OCI-LY7 (cell line): Measurements from ENCODE around the gene EIF3K. TPM values are rescaled to one million over a fixed set of nuclear protein-coding genes. Genes with fewer than 3 reads are reported as not detected.
A peak's percentile ranks its signal among the peaks of the same experiment; 100 is the strongest.
"Not testable (repeated sequence)": the region's sequence is repeated elsewhere in the genome, so short reads cannot be mapped to it uniquely, and the experiment has no call there.

Source experiments
- BruUV-seq: library from RNA; stranded (reverse); fragments of 400-500 nt; replicated peaks from 2 replicates; lab custom pipeline; 2021; lab: Mats Ljungman, UMichigan
- CTCF ChIA-PET: fragments of 300-600 bp; sonication (Branson Sonifier 250); formaldehyde crosslinking; loops from one replicate; lab custom pipeline; 2022; ENCODE audit warnings: antibody characterized with exemption; ENCODE audit not compliant: unreplicated experiment; lab: Charles Lee
- POLR2A ChIA-PET: fragments of 300-600 bp; sonication (Branson Sonifier 250); formaldehyde crosslinking; loops from one replicate; lab custom pipeline; 2022; ENCODE audit warnings: antibody characterized with exemption; lab: Charles Lee
- DNase-seq: peaks from one replicate; pipeline ENCODE4 v3.0.0-alpha.2; 2015; ENCODE audit warnings: low spot score
- H2AFZ ChIP-seq: fragments of 200-600 bp; sonication (generic), shearing (Covaris generic); 2 replicates; pipeline ENCODE4 v1.6.1; 2014; ENCODE audit warnings: mild to moderate bottlenecking, antibody characterized with exemption, low read length, moderate library complexity
- H3K27ac ChIP-seq: fragments of 200-600 bp; sonication (generic); 2 replicates; pipeline ENCODE4 v1.5.1; 2014; ENCODE audit warnings: mixed run types, low read depth, mild to moderate bottlenecking, moderate library complexity, low read length, inconsistent platforms; ENCODE audit not compliant: poor library complexity, severe bottlenecking
- H3K36me3 ChIP-seq: fragments of 200-600 bp; sonication (generic); 2 replicates; pipeline ENCODE4 v1.6.1; 2014; ENCODE audit warnings: mild to moderate bottlenecking, antibody characterized with exemption, low read length, moderate library complexity, mixed read lengths; ENCODE audit not compliant: insufficient read depth
- H3K4me1 ChIP-seq: fragments of 200-600 bp; sonication (generic); 2 replicates; pipeline ENCODE4 v1.5.1; 2014; ENCODE audit warnings: mild to moderate bottlenecking, low read length; ENCODE audit not compliant: insufficient read depth, poor library complexity, severe bottlenecking
- H3K4me2 ChIP-seq: fragments of 200-600 bp; sonication (generic); 2 replicates; pipeline ENCODE4 v1.6.1; 2014; ENCODE audit warnings: mild to moderate bottlenecking, low read length
- H3K4me3 ChIP-seq: fragments of 200-600 bp; sonication (generic); 2 replicates; pipeline ENCODE4 v1.5.1; 2014; ENCODE audit warnings: mild to moderate bottlenecking, low read depth, low read length; ENCODE audit not compliant: poor library complexity, severe bottlenecking
- H3K79me2 ChIP-seq: fragments of 200-600 bp; sonication (generic); 2 replicates; pipeline ENCODE4 v1.6.1; 2016; ENCODE audit warnings: low read depth, mild to moderate bottlenecking, low read length, moderate library complexity, mixed read lengths; ENCODE audit not compliant: insufficient read depth
- H3K9me2 ChIP-seq: fragments of 200-600 bp; sonication (generic); 2 replicates; pipeline ENCODE4 v1.6.1; 2016; ENCODE audit warnings: mild to moderate bottlenecking, low read length, mixed read lengths; ENCODE audit not compliant: insufficient read depth
- H3K9me3 ChIP-seq: fragments of 200-600 bp; sonication (generic); 2 replicates; pipeline ENCODE4 v1.6.1; 2014; ENCODE audit warnings: mild to moderate bottlenecking, mixed run types, low read length, mixed read lengths
- H4K20me1 ChIP-seq: fragments of 200-600 bp; sonication (generic); 2 replicates; pipeline ENCODE4 v1.6.1; 2014; ENCODE audit warnings: mild to moderate bottlenecking, antibody characterized with exemption, low read length, moderate library complexity, mixed read lengths; ENCODE audit not compliant: insufficient read depth
- EZH2phosphoT487 ChIP-seq: fragments of 200-600 bp; sonication (generic); IDR thresholded peaks from 2 replicates; pipeline ENCODE4 v1.6.1; 2018; ENCODE audit warnings: low read depth, borderline replicate concordance, mild to moderate bottlenecking, mixed run types, antibody characterized with exemption, low read length, moderate library complexity, mixed read lengths
- intact Hi-C: fragments of 100-400 bp; cut with micrococcal nuclease; formaldehyde crosslinking; loops from one replicate; pipeline ENCODE4 v1.10.0; 2022; ENCODE audit not compliant: unreplicated experiment
- total RNA-seq, 2 experiments: library from RNA; depleted of rRNA in 1 of 2; stranded (reverse); fragments of >200 nt in 1 of 2; shearing (Covaris generic) in 1 of 2; gene quantifications; 2 replicates each; pipeline ENCODE4 v1.2.3, GENCODE V29; 2014 to 2022
- TF ChIP-seq, protein P1 (sequence below): fragments of 200-600 bp; sonication (generic); conservative IDR thresholded peaks from 2 replicates; pipeline ENCODE4 v1.5.1; 2014; ENCODE audit warnings: mild to moderate bottlenecking, antibody characterized with exemption, low read length, moderate library complexity, mixed read lengths

The EIF3K gene
- total RNA-seq, 2 experiments from 2014 or later, result 321 to 364 TPM

DNA sequence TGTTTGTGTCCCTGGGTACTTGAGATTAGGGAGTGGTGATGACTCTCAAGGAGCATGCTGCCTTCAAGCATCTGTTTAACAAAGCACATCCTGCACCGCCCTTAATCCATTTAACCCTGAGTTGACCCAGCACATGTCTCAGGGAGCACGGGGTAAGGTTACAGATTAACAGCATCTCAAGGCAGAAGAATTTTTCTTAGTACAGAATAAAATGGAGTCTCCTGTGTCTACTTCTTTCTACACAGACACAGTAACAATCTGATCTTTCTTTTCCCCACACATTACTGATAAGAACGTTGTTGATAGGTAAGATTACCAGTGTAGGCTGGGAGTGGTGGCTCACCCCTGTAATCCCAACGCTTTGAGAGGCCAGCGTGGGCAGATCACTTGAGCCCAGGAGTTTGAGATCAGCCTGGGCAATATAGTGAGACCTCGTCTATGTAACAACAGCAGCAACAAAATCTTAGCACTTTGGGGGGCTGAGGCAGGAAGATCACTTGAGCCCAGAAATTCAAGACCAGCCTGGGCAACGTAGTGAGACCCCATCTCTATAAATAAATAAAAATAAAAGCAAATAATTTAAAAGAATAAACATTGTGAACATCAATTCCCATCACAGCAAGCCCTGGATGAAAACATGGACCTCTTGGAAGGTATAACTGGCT lies 13.0 kb downstream of the EIF3K start:
- H3K9me3 ChIP-seq, DNase-seq, H3K79me2 ChIP-seq, intact Hi-C loops, H3K4me2 ChIP-seq, H4K20me1 ChIP-seq, H3K4me3 ChIP-seq, H3K27ac ChIP-seq, H3K9me2 ChIP-seq, H2AFZ ChIP-seq, POLR2A ChIA-PET, CTCF ChIA-PET, H3K4me1 ChIP-seq: not testable (repeated sequence)
- peaks cover 86% of the 10 kb centered on the region for H3K36me3 ChIP-seq
- BruUV-seq, result TSS peak; percentile 23

DNA sequence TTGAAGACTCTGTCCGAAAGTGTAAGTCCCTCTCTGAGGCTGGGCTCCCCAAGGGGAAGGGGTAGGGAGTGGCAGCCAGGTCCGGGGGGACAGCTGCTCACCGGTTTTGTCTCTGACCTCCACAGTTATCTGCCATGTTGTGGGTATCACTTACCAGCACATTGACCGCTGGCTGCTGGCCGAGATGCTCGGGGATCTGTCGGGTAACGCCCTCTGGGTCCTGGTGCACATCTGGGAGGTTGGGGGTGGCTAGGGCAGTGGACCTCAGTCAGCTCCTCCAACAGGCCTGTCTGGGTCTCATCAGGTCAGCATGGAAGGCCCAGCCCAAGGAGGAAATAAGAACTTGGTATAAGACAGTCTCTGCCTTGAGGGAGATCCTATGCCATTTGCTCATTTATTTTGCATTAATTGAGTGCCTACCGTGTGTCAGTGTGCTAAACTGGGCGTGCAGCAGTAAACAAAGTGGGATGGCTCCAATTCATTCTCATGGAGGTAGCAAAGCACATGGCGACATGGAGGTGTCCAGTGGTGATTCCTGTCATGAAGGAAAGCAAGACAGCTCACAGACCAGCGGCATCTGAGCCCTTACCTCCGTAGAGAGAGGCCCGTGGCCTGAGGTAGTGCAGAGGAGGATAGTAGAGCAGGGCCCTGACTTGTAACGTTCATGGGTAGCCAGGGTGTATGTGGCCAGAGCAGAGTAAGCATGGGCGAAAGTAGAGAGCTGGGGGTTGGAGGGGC lies 13.7 kb downstream of the EIF3K start:
- Histone ChIP-seq H3K4me1 (peaks cover 12% of the 10 kb centered on the region), H3K4me2 (no peak overlapping the region), H3K79me2 (no peaks in the 10 kb centered on the region), H4K20me1 (no peaks in the 10 kb centered on the region), H3K27ac (no peak overlapping the region), H3K9me3 (no peaks in the 10 kb centered on the region), H3K4me3 (no peak overlapping the region), H3K9me2 (no peaks in the 10 kb centered on the region), H3K36me3 (peaks cover 82% of the 10 kb centered on the region), H2AFZ (no peak overlapping the region)
- intact Hi-C loops, result no loop called here
- ChIA-PET POLR2A (no interaction called here), CTCF (no interaction called here)
- TF ChIP-seq, protein P1, sequence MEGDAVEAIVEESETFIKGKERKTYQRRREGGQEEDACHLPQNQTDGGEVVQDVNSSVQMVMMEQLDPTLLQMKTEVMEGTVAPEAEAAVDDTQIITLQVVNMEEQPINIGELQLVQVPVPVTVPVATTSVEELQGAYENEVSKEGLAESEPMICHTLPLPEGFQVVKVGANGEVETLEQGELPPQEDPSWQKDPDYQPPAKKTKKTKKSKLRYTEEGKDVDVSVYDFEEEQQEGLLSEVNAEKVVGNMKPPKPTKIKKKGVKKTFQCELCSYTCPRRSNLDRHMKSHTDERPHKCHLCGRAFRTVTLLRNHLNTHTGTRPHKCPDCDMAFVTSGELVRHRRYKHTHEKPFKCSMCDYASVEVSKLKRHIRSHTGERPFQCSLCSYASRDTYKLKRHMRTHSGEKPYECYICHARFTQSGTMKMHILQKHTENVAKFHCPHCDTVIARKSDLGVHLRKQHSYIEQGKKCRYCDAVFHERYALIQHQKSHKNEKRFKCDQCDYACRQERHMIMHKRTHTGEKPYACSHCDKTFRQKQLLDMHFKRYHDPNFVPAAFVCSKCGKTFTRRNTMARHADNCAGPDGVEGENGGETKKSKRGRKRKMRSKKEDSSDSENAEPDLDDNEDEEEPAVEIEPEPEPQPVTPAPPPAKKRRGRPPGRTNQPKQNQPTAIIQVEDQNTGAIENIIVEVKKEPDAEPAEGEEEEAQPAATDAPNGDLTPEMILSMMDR, result no peak
- TF ChIP-seq EZH2phosphoT487, result no peak
- BruUV-seq, result no TSS peak
- DNase-seq, result no peak

DNA sequence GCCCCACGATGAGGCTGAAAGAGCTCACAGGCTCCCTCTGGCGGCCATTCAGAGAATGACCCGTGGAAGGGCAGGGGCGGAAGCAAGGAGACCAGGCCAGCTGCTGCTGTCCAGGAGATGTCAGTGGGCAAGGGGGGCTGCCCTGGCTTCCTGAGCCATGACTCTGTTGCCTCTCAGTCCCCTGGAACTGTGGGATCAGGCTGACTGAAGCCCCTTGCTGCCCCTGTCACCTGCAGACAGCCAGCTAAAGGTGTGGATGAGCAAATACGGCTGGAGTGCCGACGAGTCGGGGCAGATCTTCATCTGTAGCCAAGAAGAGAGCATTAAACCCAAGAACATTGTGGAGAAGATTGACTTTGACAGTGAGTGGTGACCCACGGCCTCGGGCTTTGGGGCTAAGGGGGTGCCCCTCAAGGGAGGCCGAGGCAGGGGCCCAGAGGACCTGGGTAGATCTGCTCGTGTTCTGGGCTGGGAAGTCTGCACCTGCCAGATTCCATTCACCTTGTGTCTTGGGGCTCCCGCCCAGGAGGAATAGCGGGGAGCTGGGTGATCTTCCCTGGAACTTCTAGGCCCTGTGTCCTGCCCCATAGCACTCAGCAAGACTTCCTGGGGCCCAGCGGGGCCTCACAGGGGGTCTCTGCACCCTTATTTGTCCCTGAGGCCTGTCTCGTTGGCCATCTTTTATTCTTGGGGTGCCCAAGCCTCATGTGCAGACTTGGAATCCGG lies 15.9 kb downstream of the EIF3K start:
- H4K20me1 ChIP-seq, result no peaks in the 10 kb centered on the region
- H3K4me2 ChIP-seq, result no peak overlapping the region
- BruUV-seq, result no TSS peak
- H3K36me3 ChIP-seq, result peaks cover 61% of the 10 kb centered on the region
- no peak overlapping the region for H3K4me3 ChIP-seq
- H2AFZ ChIP-seq, result no peak overlapping the region
- POLR2A ChIA-PET, result interaction anchor here (1.6 kb wide), 1 partner anchor 13 kb away, joined by 5 read pairs; the partner anchor contains the start of gene ACTN4
- no peaks in the 10 kb centered on the region for H3K9me2 ChIP-seq
- H3K4me1 ChIP-seq, result peaks cover 12% of the 10 kb centered on the region
- no peaks in the 10 kb centered on the region for H3K79me2 ChIP-seq
- TF ChIP-seq, protein P1, result peak; percentile 91
- TF ChIP-seq EZH2phosphoT487, result no peak
- H3K27ac ChIP-seq, result no peak overlapping the region
- peak; percentile 70 for DNase-seq
- H3K9me3 ChIP-seq, result no peaks in the 10 kb centered on the region
- intact Hi-C loops, result loop anchor here (1.0 to 5.0 kb wide), 3 partner anchors 91 to 297 kb away; partner anchors contain the start of genes MRPS12 and SARS2
- CTCF ChIA-PET, result interaction anchor here (0.7 kb wide), 1 partner anchor 18 kb away, joined by 3 read pairs; the partner anchor contains the start of gene MAP4K1
